Tibial artery (tissue), 4 donors: ENCODE data around the gene HOXB4.
A peak's percentile ranks its signal among the peaks of the same experiment; 100 is the strongest.

Source experiments
- DNase-seq, 2 donors: peaks; one replicate each; pipeline ENCODE4 v3.0.0-alpha.2; 2019
- H3K27ac ChIP-seq, 2 donors: fragments of 200-600 bp; sonication (generic) in 1 of 2; 1 replicate in 1 of 2; 2 replicates in 1 of 2; pipeline ENCODE4 v1.5.1; 2018 to 2019; ENCODE audit warnings: mild to moderate bottlenecking in 1 of 2
- H3K27me3 ChIP-seq, 2 donors: fragments of 200-600 bp; sonication (generic) in 1 of 2; one replicate each; pipeline versions ENCODE4 v1.5.1 to v1.6.0; 2016 to 2019
- H3K36me3 ChIP-seq, 3 donors: fragments of 200-600 bp; sonication (generic) in 2 of 3; one replicate each; pipeline ENCODE4 v1.5.1; 2016 to 2019; ENCODE audit warnings: mild to moderate bottlenecking in 2 of 3
- H3K4me1 ChIP-seq, 4 donors: fragments of 200-600 bp; sonication (generic) in 2 of 4; 1 replicate in 3 of 4; 2 replicates in 1 of 4; pipeline ENCODE4 v1.5.1; 2016 to 2019
- H3K4me3 ChIP-seq, 2 donors: fragments of 200-600 bp; sonication (generic) in 1 of 2; 1 replicate in 1 of 2; 2 replicates in 1 of 2; pipeline ENCODE4 v1.5.1; 2018 to 2019; ENCODE audit warnings: mild to moderate bottlenecking in 2 of 2
- H3K9me3 ChIP-seq, 3 donors: fragments of 200-600 bp; sonication (generic) in 1 of 3; one replicate each; pipeline ENCODE4 v1.5.1; 2016 to 2019
- intact Hi-C: fragments of 100-400 bp; cut with DNase I; formaldehyde crosslinking; loops from one replicate; pipeline ENCODE4 v1.15.0; 2023; ENCODE audit warnings: low total_unique reads
- TF ChIP-seq, protein P1 (sequence below), 2 experiments: fragments of 200-600 bp in 1 of 2; fragments of 450-650 bp in 1 of 2; IDR thresholded peaks; one replicate each; pipeline ENCODE4 v1.5.1; 2017 to 2019; ENCODE audit warnings: antibody characterized with exemption in 2 of 2, mild to moderate bottlenecking in 1 of 2, moderate library complexity in 1 of 2

The HOXB4 gene

DNA sequence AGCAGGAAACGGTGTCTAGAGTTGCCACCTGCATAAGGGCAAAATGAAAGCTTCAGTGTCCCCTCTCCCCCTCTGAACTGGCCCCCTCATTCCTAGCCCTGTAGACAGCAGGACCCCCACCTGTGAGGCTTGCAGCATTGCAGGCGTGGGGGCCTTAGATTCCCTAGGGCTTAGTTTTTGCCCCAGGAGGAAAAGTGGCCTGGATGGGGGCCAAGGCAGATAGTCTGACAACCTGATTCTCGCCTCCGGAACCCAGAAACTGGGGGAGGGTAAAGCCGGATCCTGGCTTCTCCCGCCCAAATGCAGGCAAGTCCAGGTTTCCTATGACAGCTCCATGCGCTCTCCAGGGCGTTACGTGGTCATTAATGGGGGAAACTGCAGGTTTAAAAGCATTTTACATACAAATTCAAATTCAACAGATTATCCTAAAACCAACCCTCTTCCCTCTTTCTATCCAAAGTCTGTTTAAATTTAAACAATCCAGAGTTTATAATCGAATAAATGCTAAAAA lies 27.3 kb upstream of the HOXB4 start:
- Histone ChIP-seq H3K27me3 (peaks cover 7 to 99% of the 10 kb centered on the region in 2 donors), H3K4me3 (no peak overlapping the region), H3K27ac (no peak overlapping the region), H3K4me1 (peaks cover 0 to 20% (median 12%) of the 10 kb centered on the region in 4 donors), H3K36me3 (no peaks in the 10 kb centered on the region), H3K9me3 (no peaks in the 10 kb centered on the region)
- no peak for DNase-seq
- TF ChIP-seq, protein P1, sequence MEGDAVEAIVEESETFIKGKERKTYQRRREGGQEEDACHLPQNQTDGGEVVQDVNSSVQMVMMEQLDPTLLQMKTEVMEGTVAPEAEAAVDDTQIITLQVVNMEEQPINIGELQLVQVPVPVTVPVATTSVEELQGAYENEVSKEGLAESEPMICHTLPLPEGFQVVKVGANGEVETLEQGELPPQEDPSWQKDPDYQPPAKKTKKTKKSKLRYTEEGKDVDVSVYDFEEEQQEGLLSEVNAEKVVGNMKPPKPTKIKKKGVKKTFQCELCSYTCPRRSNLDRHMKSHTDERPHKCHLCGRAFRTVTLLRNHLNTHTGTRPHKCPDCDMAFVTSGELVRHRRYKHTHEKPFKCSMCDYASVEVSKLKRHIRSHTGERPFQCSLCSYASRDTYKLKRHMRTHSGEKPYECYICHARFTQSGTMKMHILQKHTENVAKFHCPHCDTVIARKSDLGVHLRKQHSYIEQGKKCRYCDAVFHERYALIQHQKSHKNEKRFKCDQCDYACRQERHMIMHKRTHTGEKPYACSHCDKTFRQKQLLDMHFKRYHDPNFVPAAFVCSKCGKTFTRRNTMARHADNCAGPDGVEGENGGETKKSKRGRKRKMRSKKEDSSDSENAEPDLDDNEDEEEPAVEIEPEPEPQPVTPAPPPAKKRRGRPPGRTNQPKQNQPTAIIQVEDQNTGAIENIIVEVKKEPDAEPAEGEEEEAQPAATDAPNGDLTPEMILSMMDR (IDR thresholded peaks at IDR 0.05): no peak
- intact Hi-C loops: no loop called here

DNA sequence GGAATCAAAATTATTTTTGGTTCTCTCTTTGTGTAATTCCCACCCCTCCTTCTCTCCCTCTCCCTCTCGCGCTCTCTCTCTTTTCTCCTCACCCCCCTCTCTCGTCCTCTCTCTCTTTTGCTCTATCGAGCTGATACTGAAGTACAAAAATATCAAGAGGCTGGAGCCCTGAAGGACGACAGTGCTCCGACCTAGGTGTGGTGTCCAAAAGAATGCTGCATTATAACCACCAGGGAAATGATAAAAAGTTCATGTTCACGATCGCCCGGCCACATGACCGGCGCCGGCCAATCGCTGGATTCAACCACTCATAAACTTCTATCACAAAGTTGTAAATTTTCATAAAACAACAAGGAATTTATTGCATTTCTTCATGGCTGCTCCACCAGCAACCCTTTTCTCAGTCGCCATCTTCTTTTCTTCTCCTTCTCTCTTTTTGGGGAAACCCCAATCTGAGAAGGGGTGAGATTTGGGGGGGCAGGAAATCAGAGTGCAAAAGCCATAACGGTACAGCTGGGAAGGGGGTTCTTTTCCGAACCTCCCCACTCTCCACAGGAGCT lies 26.7 kb upstream of the HOXB4 start, which contains the start of gene HOXB6:
Gene HOXB6 (minus strand): TSS at position 217 of the 560 bp plus-strand sequence. CDS start 6,836 bp downstream, outside the sequence.
- no peak for DNase-seq
- TF ChIP-seq, protein P1 (IDR thresholded peaks at IDR 0.05): no peak
- Histone ChIP-seq H3K27me3 (peaks cover 1 to 99% of the 10 kb centered on the region in 2 donors), H3K36me3 (no peaks in the 10 kb centered on the region), H3K9me3 (no peaks in the 10 kb centered on the region), H3K4me1 (peaks cover 0 to 14% (median 6%) of the 10 kb centered on the region in 4 donors), H3K4me3 (peak within 1 kb of the TSS; percentile 20 to 34), H3K27ac (no peak within 1 kb of the TSS)
- intact Hi-C loops: no loop called here

DNA sequence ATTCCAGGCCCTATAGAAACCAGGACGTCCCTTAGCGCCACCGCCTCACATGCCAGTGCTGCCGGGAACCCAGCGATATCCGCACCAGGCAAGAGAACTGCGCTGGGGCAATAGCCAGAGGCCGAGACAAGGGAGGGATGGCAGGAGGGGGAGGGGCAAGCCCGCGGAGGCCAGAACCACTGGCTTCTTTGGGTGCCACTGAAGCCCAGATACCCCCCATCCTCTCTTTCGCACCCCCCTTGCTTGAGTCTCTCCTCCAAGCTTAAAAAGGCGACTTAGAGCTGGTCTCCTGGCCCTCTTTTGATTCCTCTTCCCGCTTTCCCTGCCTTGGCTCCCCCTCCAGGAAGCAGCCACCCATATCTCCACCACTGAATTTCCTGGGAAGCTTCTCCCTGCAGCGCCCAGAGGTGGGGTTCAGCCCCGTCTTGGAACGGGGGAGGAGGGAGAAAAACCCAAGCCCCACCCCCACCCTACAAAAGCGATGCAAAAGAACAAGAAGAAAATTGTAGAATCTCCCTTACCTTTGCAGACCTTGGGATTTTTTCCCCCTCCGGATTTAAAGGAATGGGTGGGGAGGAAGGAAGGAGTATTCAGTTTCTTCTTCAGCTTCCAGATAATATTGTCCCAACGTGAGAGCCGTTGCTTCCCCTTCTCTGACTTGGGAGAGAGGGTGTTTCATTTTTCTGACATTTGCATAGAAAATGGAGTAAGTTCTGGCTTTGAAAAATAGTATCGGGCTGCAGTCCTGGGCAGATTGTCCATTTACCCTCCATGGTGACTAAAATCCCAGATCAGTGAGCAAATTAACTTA lies 26.0 kb upstream of the HOXB4 start:
- Histone ChIP-seq H3K4me1 (peaks cover 0 to 12% (median 5%) of the 10 kb centered on the region in 4 donors), H3K27ac (no peak overlapping the region), H3K27me3 (peaks cover 0 to 99% of the 10 kb centered on the region in 2 donors), H3K9me3 (no peaks in the 10 kb centered on the region), H3K36me3 (no peaks in the 10 kb centered on the region), H3K4me3 (peak overlapping the region; percentile 20 to 34)
- TF ChIP-seq, protein P1 (IDR thresholded peaks at IDR 0.05): no peak
- DNase-seq: no peak
- intact Hi-C loops: no loop called here

DNA sequence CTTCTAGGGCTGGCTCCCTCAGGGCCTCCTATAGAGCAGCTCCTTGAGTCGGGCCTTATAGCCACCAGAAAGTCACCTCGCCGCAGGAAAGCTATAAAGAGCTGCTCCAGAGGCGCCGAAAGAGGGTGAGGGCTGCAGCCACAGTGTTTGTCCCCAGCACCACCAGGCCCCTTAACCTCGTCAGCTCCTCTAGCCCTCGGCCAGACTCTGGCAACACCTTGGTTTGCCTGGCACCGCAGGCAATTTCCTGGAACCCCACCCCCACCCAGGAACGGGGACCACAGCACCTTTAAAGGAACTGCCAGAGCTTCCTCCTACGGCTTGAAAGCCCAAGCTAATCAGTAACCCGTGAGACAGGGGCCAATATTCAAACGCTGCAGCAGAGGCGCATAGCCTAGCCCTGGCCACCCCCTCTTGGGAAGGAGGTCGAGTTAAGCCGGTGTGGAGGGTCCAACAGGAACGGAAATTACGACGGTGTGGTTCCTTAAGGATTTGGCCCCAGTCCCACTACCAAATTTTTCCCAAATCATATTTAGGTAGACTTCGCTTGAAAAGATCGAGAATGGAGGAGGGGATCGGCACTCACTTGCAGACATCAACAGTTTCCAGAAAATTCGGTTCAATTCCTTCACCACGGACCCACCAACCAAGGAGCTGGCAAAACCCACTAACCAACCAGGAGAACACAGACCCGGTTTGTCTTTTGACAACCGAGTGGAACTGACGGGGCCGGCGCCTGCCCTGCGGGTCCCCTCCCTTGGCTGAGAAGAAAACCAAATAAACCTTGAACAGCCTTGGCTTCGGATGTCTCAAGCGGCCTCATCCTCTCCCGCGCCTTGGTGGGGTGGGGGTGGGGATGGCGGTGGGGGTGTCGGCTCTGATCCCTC lies 23.6 kb upstream of the HOXB4 start:
- intact Hi-C loops: no loop called here
- H3K4me3 ChIP-seq: no peak overlapping the region
- TF ChIP-seq, protein P1 (IDR thresholded peaks at IDR 0.05): no peak
- peaks cover 0 to 100% of the 10 kb centered on the region in 2 donors for H3K27me3 ChIP-seq
- no peak for DNase-seq
- H3K9me3 ChIP-seq: no peaks in the 10 kb centered on the region
- H3K27ac ChIP-seq: no peak overlapping the region
- peaks cover 0 to 28% (median 18%) of the 10 kb centered on the region in 4 donors for H3K4me1 ChIP-seq
- no peaks in the 10 kb centered on the region for H3K36me3 ChIP-seq

DNA sequence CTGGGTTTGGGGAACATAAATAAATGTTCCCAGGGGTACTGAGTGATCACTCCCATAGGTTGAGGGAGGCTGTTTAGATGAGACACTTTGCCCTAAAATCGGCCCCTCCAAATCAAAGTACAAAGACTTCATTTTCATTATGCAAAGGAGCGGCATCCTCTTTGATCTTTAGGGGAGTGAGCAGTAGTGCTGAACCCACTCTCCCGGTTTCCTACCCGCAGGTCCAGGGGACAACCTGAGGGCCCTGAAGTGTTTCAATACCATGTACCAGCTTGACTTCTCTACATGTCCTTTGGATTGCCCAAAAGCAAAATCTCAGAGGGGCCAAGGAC lies 23.0 kb upstream of the HOXB4 start:
- Histone ChIP-seq H3K9me3 (no peaks in the 10 kb centered on the region), H3K4me3 (no peak overlapping the region), H3K36me3 (no peaks in the 10 kb centered on the region), H3K27me3 (peaks cover 0 to 100% of the 10 kb centered on the region in 2 donors), H3K4me1 (peaks cover 0 to 29% (median 19%) of the 10 kb centered on the region in 4 donors), H3K27ac (no peak overlapping the region)
- intact Hi-C loops: no loop called here
- no peak for DNase-seq
- TF ChIP-seq, protein P1 (IDR thresholded peaks at IDR 0.05): no peak
